HG02885 (cell line): ENCODE results near the gene CDK5R1.

Experiments
- ATAC-seq: cut with Tn5 transposase; IDR thresholded peaks from one replicate; pipeline ENCODE4 v1.9.1; 2021; ENCODE audit warnings: mild to moderate bottlenecking; ENCODE audit not compliant: unreplicated experiment, poor library complexity

The CDK5R1 gene

GRCh38 chr17:32470405-32471167 lies 16.2 kb upstream of the CDK5R1 start:
- ATAC-seq = no peak

DNA sequence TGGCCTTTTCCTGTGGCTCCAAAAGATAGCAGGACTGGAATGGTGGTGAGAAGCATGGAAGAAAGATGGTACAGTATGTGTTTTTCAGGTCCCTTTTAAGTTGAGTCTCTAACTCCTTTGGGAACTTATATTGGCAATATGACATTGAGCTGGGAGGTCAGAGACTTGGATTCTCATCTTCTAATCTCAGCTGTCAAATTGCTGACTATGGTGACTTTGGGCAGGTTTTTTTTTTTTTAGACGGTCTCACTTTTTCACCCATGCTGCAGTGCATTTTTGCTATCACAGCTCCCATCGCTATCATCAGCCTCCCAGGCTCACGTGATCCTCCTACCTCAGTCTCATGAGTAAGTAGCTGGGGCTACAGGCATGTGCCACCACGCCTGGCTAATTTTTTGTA lies 15.1 kb upstream of the CDK5R1 start:
- ATAC-seq = no peak

- ATAC-seq = no peak
Measured at GRCh38 chr17:32475258-32475657, 11.5 kb upstream of the CDK5R1 start.

DNA sequence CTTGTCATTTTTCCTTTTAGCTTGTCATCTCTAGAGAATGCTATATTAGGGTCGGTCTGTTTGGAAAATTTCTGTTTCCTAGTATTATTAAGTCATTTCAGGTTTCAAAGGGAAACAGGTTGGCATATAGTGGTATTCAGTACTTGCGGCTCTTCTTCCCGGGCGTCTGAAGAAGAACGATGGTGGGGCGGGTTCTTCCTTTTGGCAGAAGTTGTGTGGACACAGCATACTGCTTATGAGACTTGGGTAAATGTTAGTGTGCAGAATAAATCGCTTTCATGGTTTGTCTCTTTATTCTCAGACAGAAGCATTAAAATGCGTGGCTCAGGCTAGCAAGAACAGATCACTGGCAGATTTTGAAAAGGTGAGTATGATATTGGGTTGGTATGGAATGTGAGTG lies 9.6 kb upstream of the CDK5R1 start:
- no peak for ATAC-seq

- ATAC-seq = no peak
Measured at GRCh38 chr17:32479074-32479617, 7.6 kb upstream of the CDK5R1 start.

DNA sequence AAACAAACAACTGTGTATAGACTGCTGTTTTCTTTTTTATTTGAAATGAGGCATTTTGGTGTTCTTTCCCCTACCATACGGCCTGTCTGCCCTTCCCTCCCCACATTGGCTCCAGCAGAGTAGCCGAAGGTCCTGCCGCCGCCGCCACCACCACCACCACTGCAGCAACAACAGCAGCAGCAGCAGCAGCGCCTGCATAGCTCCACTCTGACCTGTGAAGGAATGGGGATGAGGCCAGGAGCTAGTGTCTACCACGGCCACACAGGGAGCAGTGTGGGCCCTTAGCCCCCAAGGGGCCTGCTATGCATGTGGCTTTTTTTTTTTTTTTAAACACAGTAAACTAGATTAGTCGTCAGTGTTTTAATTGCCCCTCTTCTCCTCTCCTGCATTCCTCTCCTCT lies 5.6 kb upstream of the CDK5R1 start:
- ATAC-seq = no peak

- ATAC-seq = no peak
Measured at GRCh38 chr17:32482568-32483320, 4.0 kb upstream of the CDK5R1 start.

GRCh38 chr17:32483451-32484019 lies 3.3 kb upstream of the CDK5R1 start:
- ATAC-seq = no peak

- ATAC-seq = no peak
Measured at GRCh38 chr17:32484041-32484461, 2.7 kb upstream of the CDK5R1 start.

DNA sequence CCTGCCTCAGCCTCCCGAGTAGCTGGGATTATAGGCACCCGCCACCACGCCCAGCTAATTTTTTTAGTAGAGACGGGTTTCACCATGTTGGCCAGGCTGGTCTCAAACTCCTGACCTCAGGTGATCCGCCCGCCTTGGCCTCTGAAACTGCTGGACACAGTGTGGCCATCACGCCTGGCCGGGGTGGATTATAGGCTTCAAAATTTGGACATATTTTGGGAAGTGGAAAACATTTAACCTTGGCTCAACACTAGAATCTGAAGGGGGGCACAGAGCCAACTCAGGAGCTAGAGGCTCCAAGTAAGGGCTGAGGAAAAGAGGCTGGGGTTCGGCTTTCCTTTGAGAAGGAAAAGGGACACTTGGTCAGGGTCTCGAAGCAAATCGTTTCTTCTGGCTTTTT lies 2.2 kb upstream of the CDK5R1 start:
- no peak for ATAC-seq

DNA sequence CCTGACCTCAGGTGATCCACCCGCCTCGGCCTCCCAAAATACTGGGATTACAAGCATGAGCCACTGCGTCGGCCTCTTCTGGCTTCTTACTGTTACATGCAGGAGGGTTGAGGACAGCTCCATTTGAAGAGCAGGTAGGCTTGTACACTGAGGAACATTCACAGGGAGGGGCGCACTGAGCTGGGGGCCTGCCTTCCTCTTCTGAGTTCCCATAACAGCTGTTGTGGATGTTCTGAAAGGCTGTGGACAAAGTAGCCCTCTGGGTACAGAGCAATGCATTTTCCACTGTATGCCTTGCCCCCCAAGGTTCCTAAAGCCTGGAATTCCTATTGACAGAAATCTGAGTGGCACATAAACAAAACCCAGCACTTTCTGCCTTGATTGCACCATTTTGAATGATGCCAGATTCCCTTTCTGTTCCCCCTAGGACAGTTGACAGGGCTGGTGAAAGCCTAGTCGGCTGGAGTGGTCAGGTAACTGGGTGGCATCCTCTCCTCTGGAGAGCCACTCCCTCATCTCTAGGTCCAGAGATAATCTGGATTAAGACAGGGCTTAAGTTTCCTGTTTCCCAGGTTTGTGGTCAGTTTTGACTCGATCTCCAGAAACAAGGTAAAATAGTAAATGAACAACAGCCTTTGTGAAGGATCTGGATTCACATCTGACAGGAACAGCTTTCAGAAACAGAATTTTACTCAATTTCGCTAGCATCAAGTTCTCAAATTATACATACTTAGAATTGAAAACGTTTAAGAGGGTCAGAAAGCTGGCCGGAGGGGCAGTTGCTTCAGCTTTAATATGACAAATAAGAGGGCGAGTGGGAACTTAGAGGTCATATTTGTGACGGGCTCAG lies 1.3 kb upstream of the CDK5R1 start:
- ATAC-seq = no peak

DNA sequence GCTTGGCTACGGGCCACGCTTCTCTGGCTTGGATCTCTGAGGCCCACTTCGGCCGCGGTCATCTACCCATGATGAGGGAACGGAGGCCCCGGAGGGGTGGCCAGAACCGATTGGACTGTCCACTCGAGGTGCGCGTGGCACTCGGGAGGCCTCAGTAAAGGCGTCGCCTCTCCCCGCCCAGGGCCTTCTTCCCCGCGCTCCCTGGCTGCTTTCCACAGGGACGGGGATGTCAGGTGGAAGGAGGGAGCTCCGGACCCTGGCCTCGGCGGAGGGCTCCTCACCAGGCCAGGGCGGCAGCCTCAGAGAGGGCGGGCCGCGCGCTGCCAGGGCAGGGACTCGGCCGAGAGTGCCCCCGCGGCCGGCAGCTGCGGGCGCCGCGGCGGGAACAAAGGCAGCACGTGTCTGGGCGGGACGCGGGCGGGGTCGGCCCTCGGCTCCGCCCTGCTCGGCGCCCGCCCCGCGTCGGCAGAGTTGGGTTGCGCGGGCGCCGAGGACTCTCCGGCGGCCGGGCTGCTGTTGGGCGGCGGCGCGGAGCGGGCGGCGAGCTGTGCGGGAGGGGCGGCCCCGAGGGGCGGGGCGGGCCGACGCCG lies 587 bp upstream of the CDK5R1 start:
- ATAC-seq = peak; percentile 52

GRCh38 chr17:32487473-32488176 lies 832 bp downstream of the CDK5R1 start:
- ATAC-seq = no peak

GRCh38 chr17:32488177-32488542 lies 1.4 kb downstream of the CDK5R1 start:
- ATAC-seq = no peak

- no peak for ATAC-seq
Measured at GRCh38 chr17:32488604-32489180, 1.9 kb downstream of the CDK5R1 start.

DNA sequence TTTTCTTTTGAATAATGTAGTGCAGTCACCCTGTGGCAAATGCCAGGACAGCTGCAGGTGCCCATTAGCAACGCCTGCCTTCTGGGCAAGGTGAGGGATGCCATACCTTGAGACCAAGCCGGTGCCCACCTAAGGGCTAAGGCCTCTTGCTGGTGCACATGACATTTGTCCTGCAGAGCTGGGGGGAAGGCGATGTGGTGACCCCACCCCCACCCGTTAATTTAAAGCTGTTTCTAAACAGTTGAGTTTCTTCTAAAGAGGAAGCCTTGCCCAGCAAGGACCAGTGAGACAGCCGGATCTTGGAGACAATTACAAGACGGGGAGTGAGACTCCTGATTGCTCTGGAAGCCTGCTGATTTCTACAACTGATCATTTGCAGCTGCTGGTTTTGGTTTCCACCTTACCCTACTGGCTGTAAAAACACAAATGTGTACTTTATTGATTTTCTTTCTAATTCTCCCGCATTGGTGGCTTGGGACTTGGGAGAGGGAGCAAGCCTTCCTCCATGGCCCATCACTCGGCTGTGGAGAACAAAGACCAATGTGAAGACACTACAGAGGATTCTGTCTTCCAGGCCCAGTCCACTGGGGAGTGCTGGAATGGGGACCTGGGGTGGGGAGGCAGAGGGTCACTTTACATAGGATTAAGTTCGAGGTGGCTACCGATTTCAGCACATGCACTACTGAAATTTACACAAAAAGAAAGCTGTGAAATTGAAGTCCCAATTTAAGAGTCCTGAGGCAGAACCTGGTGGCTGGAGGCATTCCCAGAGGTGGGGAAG lies 2.7 kb downstream of the CDK5R1 start:
- ATAC-seq = no peak

DNA sequence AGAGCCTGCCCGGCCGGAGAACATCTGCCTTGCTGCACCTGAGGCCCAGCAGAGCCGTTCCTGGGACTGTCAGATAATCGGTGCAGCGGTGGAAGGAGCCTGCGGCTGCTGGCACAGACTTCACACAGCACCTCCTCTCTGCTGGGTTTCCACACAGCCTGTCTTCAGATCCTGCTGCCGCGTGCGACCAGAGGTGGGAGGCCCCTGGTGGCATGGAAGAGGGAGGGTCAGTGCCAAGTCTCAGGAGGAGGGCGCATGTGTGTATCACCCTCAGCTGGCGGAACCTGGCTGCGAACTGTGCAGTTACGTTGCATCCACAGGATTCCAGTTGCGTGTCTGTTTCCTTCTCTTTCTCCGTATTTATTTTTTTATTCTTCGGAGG lies 3.3 kb downstream of the CDK5R1 start:
- no peak for ATAC-seq
